Smooth muscle cell (in vitro differentiated cells): ENCODE data around the gene JPH4. TPM values are rescaled to one million over a fixed set of nuclear protein-coding genes. Genes with fewer than 3 reads are reported as not detected.

Experiments used
- DNase-seq: peaks from one replicate; lab custom pipeline; 2025; ENCODE audit not compliant: unreplicated experiment; lab: John Stamatoyannopoulos, UW
- H2AFZ ChIP-seq: fragments of 200-600 bp; sonication (generic); 2 replicates; pipeline ENCODE4 v1.6.0; 2016; ENCODE audit warnings: antibody characterized with exemption, low read depth, mild to moderate bottlenecking
- H3F3A ChIP-seq: fragments of 200-600 bp; sonication (generic); 2 replicates; pipeline ENCODE4 v1.6.0; 2017; ENCODE audit warnings: antibody characterized with exemption, low read depth
- H3K27ac ChIP-seq: fragments of 200-600 bp; sonication (generic); 2 replicates; pipeline ENCODE4 v1.5.1; 2016; ENCODE audit warnings: low read depth, mild to moderate bottlenecking
- H3K27me3 ChIP-seq: fragments of 200-600 bp; sonication (generic); 2 replicates; pipeline ENCODE4 v1.6.1; 2016; ENCODE audit warnings: low read depth, mild to moderate bottlenecking
- H3K36me3 ChIP-seq: fragments of 200-600 bp; sonication (generic); 2 replicates; pipeline ENCODE4 v1.5.1; 2016; ENCODE audit warnings: low read depth
- H3K4me1 ChIP-seq: fragments of 200-600 bp; sonication (generic); 2 replicates; pipeline ENCODE4 v1.5.1; 2016; ENCODE audit warnings: low read depth
- H3K4me2 ChIP-seq: fragments of 200-600 bp; sonication (generic); 2 replicates; pipeline ENCODE4 v1.6.0; 2016; ENCODE audit warnings: mild to moderate bottlenecking
- H3K4me3 ChIP-seq: fragments of 200-600 bp; sonication (generic); 2 replicates; pipeline ENCODE4 v1.5.1; 2016; ENCODE audit warnings: mild to moderate bottlenecking
- H3K79me2 ChIP-seq: fragments of 200-600 bp; sonication (generic); 2 replicates; pipeline ENCODE4 v1.6.0; 2016; ENCODE audit warnings: low read depth, mild to moderate bottlenecking
- H3K9ac ChIP-seq: fragments of 200-600 bp; sonication (generic); 2 replicates; pipeline ENCODE4 v1.6.0; 2016; ENCODE audit warnings: low read depth
- H3K9me3 ChIP-seq: fragments of 200-600 bp; sonication (generic); replicated peaks from 2 replicates; pipeline ENCODE4 v1.5.1; 2016; ENCODE audit warnings: low read depth
- H4K20me1 ChIP-seq: fragments of 200-600 bp; sonication (generic); 2 replicates; pipeline ENCODE4 v1.6.0; 2016; ENCODE audit warnings: low read depth
- WGBS: methylation state at CpG from one replicate; pipeline ENCODE4 v1.1.7; 2016; ENCODE audit warnings: low lambda C conversion rate; 5-methylcytosine and 5-hydroxymethylcytosine counted together
- polyA plus RNA-seq: library from polyadenylated mRNA; unstranded; fragments of >200 nt; fragmentation: Nextera tagmentation; extraction: Ambion mirVana; gene quantifications from 2 replicates; pipeline ENCODE4 v1.2.1, GENCODE V29; 2016
- total RNA-seq: library from RNA; depleted of rRNA; stranded (reverse); fragments of >200 nt; gene quantifications from 2 replicates; pipeline ENCODE4 v1.2.3, GENCODE V29; 2014
- TF ChIP-seq, protein P1 (sequence below): fragments of 200-600 bp; sonication (generic); IDR thresholded peaks from 2 replicates; pipeline ENCODE4 v1.5.1; 2017; ENCODE audit warnings: borderline replicate concordance, mild to moderate bottlenecking, antibody characterized with exemption; ENCODE audit not compliant: insufficient read depth, poor library complexity, severe bottlenecking

Gene JPH4
- total and polyA plus RNA-seq, 2 experiments from 2014 or later: 2.4 TPM; not detected in 1

DNA sequence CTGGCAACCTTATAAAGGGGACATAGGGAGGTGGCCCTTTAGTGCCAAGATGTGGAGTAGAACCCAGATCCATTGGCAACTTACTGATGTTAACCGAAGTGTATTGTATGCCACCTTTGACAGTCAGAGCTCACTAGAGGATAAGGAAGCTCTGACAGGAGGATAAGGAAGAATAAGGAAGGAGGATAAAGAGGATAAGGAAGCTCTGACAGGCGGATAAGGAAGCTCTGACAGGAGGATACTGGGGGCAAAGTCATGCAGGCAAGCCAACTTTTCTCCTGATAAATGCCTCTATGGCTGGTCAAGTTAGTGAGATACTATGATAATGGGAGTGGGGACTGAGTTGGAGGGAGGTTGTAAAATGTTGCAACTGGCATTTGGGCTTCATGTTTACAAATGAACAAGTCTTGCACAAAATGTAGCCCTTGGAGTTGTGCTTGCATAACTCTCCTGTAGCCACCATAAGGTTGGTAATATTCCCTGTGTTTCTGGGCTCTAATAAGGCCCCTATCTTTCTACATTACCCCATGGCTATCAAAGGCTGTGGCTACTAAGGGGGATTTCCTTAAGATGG is 39.9 kb upstream of the JPH4 start:
- Histone ChIP-seq H3K79me2 (no peaks in the 10 kb centered on the region), H3K4me2 (no peak overlapping the region), H3K27me3 (peaks cover 2% of the 10 kb centered on the region), H3K4me1 (no peaks in the 10 kb centered on the region), H3K36me3 (no peaks in the 10 kb centered on the region), H3K9ac (no peak overlapping the region), H3K27ac (no peak overlapping the region), H3K4me3 (no peak overlapping the region), H3K9me3 (no peaks in the 10 kb centered on the region), H4K20me1 (no peaks in the 10 kb centered on the region), H3F3A (no peaks in the 10 kb centered on the region), H2AFZ (no peak overlapping the region)
- 56% methylated on average over 2 of the region's 2 CpGs for WGBS
- TF ChIP-seq, protein P1, sequence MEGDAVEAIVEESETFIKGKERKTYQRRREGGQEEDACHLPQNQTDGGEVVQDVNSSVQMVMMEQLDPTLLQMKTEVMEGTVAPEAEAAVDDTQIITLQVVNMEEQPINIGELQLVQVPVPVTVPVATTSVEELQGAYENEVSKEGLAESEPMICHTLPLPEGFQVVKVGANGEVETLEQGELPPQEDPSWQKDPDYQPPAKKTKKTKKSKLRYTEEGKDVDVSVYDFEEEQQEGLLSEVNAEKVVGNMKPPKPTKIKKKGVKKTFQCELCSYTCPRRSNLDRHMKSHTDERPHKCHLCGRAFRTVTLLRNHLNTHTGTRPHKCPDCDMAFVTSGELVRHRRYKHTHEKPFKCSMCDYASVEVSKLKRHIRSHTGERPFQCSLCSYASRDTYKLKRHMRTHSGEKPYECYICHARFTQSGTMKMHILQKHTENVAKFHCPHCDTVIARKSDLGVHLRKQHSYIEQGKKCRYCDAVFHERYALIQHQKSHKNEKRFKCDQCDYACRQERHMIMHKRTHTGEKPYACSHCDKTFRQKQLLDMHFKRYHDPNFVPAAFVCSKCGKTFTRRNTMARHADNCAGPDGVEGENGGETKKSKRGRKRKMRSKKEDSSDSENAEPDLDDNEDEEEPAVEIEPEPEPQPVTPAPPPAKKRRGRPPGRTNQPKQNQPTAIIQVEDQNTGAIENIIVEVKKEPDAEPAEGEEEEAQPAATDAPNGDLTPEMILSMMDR: no peak
- DNase-seq: no peak

DNA sequence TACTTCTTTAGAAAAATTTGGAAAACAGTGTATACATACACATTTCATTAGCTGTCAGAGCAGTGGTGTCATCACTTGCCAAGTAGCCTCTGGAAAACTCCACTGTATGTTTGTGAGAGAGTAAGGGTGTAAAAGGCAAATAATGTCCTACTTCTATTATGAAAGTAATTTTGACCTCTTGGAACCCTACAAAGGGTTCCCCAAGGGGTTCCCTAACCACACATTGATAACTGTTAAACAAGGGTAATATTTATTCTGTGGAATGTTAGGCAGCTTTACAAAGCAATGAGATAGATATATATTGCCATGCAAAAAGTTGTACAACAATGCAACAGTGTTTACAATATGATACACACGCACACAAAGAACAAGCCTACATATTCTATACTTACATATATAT is 38.9 kb upstream of the JPH4 start:
- Histone ChIP-seq H4K20me1 (no peaks in the 10 kb centered on the region), H3K27ac (no peak overlapping the region), H3K9me3 (no peaks in the 10 kb centered on the region), H3K27me3 (peaks cover 2% of the 10 kb centered on the region), H3K9ac (no peak overlapping the region), H3K4me2 (no peak overlapping the region), H3K4me3 (no peak overlapping the region), H3K79me2 (no peaks in the 10 kb centered on the region), H3K36me3 (no peaks in the 10 kb centered on the region), H3F3A (no peaks in the 10 kb centered on the region), H2AFZ (no peak overlapping the region), H3K4me1 (no peaks in the 10 kb centered on the region)
- TF ChIP-seq, protein P1: no peak
- WGBS: 50% methylated on average over 1 of the region's 1 CpG
- DNase-seq: no peak

DNA sequence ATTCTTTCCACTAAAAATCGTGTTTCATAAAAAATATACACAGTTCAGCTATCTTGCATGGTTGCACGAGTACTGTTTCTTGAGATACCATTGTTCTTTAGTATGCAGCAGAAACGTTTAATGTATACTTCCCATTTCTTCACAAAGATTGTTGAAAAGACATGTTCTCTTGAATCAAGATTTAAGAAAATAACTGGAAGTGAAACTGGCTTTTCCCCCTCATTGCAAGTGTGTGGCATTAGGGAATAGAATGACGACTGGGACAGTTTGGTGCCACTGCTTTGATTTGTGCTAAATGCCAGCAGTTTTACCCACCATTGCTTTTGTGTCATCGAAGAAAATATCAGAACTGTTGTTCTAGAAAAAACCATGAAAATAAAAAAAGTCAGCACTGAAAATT is 37.3 kb upstream of the JPH4 start:
- Histone ChIP-seq H3K4me1 (no peaks in the 10 kb centered on the region), H4K20me1 (no peaks in the 10 kb centered on the region), H3K36me3 (no peaks in the 10 kb centered on the region), H3K79me2 (no peaks in the 10 kb centered on the region), H3K4me3 (no peak overlapping the region), H3K27ac (no peak overlapping the region), H3K27me3 (peaks cover 2% of the 10 kb centered on the region), H3F3A (no peaks in the 10 kb centered on the region), H2AFZ (no peak overlapping the region), H3K4me2 (no peak overlapping the region), H3K9me3 (no peaks in the 10 kb centered on the region), H3K9ac (no peak overlapping the region)
- TF ChIP-seq, protein P1: no peak
- 65% methylated on average over 5 of the region's 5 CpGs for WGBS
- DNase-seq: no peak

DNA sequence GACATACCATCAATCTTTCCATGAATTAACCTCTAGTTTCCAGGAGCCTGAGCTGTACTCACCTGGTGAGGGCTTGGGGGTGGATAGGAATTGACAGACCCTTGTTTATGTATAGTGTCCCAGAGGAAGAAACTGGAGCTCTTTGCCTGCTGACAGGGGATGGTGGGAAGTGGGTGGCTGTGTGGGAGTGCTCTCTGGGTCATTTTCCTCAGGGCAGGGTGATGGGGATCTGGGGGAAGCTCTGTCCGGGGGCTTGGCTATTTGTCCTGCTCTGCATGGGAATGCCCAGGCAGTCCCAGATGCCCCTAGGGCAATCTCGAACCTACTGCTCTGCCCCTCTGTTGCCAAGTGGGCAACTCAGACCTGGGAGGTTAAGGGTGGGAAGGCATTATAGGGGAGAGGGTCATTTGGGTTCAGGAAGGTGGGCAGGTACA is 35.8 kb upstream of the JPH4 start:
- no peaks in the 10 kb centered on the region for H3K4me1 ChIP-seq
- no peak overlapping the region for H3K4me2 ChIP-seq
- no peak overlapping the region for H3K27ac ChIP-seq
- no peak overlapping the region for H3K9ac ChIP-seq
- no peaks in the 10 kb centered on the region for H3K79me2 ChIP-seq
- no peak for DNase-seq
- TF ChIP-seq, protein P1: no peak
- WGBS: 46% methylated on average over 2 of the region's 2 CpGs
- H4K20me1 ChIP-seq: no peaks in the 10 kb centered on the region
- no peak overlapping the region for H2AFZ ChIP-seq
- no peaks in the 10 kb centered on the region for H3F3A ChIP-seq
- H3K27me3 ChIP-seq: peaks cover 2% of the 10 kb centered on the region
- H3K4me3 ChIP-seq: no peak overlapping the region
- H3K9me3 ChIP-seq: no peaks in the 10 kb centered on the region
- no peaks in the 10 kb centered on the region for H3K36me3 ChIP-seq
